HG03520 (cell line): ENCODE measurements around the gene ZNF30.
"Not testable (repeated sequence)": the region's sequence is repeated elsewhere in the genome, so short reads cannot be mapped to it uniquely, and the experiment has no call there.

Experiments
- ATAC-seq: cut with Tn5 transposase; IDR thresholded peaks from one replicate; pipeline ENCODE4 v1.9.1; 2021; ENCODE audit warnings: mild to moderate bottlenecking, moderate library complexity; ENCODE audit not compliant: unreplicated experiment

The ZNF30 gene

GRCh38 chr19:34960103-34960805 lies 33.6 kb downstream of the ZNF30 start:
- no peak for ATAC-seq

- no peak for ATAC-seq
Observed at GRCh38 chr19:34960940-34961679, 34.4 kb downstream of the ZNF30 start.

- ATAC-seq: no peak
Observed at GRCh38 chr19:34961775-34962686, 35.3 kb downstream of the ZNF30 start.

GRCh38 chr19:34962687-34963572 lies 36.2 kb downstream of the ZNF30 start:
- ATAC-seq: no peak

- no peak for ATAC-seq
Observed at GRCh38 chr19:34963573-34964406, 37.1 kb downstream of the ZNF30 start, which contains the start of gene ZNF792. TSS of gene ZNF792 (minus strand) at chr19:34964229. CDS start at chr19:34963662, 567 bp downstream.

- no peak for ATAC-seq
Observed at GRCh38 chr19:34964598-34964997, 37.9 kb downstream of the ZNF30 start.

GRCh38 chr19:34965505-34965904 lies 38.8 kb downstream of the ZNF30 start:
- ATAC-seq: not testable (repeated sequence)

GRCh38 chr19:34967551-34967950 lies 40.8 kb downstream of the ZNF30 start:
- no peak for ATAC-seq

GRCh38 chr19:34969721-34970120 lies 43.0 kb downstream of the ZNF30 start:
- no peak for ATAC-seq

GRCh38 chr19:34970185-34970780 lies 43.6 kb downstream of the ZNF30 start:
- not testable (repeated sequence) for ATAC-seq

- no peak for ATAC-seq
Observed at GRCh38 chr19:34972163-34972705, 45.5 kb downstream of the ZNF30 start.

- no peak for ATAC-seq
Observed at GRCh38 chr19:34974646-34975045, 47.9 kb downstream of the ZNF30 start.

- ATAC-seq: no peak
Observed at GRCh38 chr19:34975056-34975455, 48.4 kb downstream of the ZNF30 start.

- no peak for ATAC-seq
Observed at GRCh38 chr19:34976611-34977010, 49.9 kb downstream of the ZNF30 start.

- ATAC-seq: no peak
Observed at GRCh38 chr19:34979819-34980640, 53.3 kb downstream of the ZNF30 start.

GRCh38 chr19:34982275-34982674 lies 55.6 kb downstream of the ZNF30 start:
- ATAC-seq: no peak

- no peak for ATAC-seq
Observed at GRCh38 chr19:34983786-34984185, 57.1 kb downstream of the ZNF30 start.

GRCh38 chr19:34984287-34984686 lies 57.6 kb downstream of the ZNF30 start:
- no peak for ATAC-seq
